Measurements from ENCODE around the gene NXPE3. TPM values are rescaled to one million over a fixed set of nuclear protein-coding genes. Genes with fewer than 3 reads are reported as not detected.

The NXPE3 gene
- total RNA-seq, 1 experiment from 2014 or later = 5.3 TPM

DNA sequence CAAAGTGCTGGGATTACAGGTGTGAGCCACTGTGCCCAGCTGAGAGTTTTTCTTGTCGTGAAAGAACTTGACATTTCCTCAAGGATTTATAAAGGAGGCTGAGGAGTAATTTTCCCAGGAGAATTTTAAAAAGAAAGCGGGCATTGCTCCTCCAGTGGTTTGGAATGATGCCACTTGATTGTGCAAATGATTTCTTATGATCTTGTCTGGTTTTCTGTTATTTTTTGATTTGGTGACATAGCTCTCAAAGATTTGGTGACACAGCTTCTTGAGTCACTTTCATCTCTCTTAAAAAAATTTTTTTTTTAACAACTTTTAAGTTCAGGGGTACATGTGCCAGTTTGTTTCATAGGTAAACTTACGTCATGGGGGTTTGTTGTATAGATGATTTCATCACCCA lies 45.7 kb downstream of the NXPE3 start:
- intact Hi-C loops (cut with micrococcal nuclease; ENCODE audit: unreplicated experiment) = no loop called here
- Mint-ChIP-seq H3K9me3 (ENCODE audit: unreplicated experiment) (no peaks in the 10 kb centered on the region), H3K4me1 (ENCODE audit: low read depth, unreplicated experiment) (no peaks in the 10 kb centered on the region), H3K36me3 (ENCODE audit: insufficient read depth, unreplicated experiment) (no peaks in the 10 kb centered on the region), H3K4me3 (ENCODE audit: unreplicated experiment) (no peak overlapping the region), H3K27me3 (ENCODE audit: insufficient read depth, unreplicated experiment) (no peaks in the 10 kb centered on the region), H3K27ac (ENCODE audit: unreplicated experiment) (no peak overlapping the region)
- Histone ChIP-seq H3K4me3 (ENCODE audit: low read depth, low read length) (no peak overlapping the region), H3K4me1 (peaks cover 5% of the 10 kb centered on the region; the same call in 1 of the 2 replicates), H3K9me3 (no peaks in the 10 kb centered on the region), H3K36me3 (ENCODE audit: control insufficient read depth, insufficient read depth, low read length) (no peaks in the 10 kb centered on the region), H3K27me3 (replicated peaks; ENCODE audit: control insufficient read depth, insufficient read depth, low read length) (no peaks in the 10 kb centered on the region)
- no peak for DNase-seq
- CTCF ChIA-PET = no interaction called here
- TF ChIP-seq CTCF (IDR thresholded peaks at IDR 0.05; ENCODE audit: insufficient read depth in 1 of 2, low read depth in 1 of 2, low read length in 1 of 2, severe bottlenecking in 1 of 2, unreplicated experiment in 1 of 2) = no peak
- POLR2A ChIA-PET = no interaction called here
- BruUV-seq (replicated peaks) = no TSS peak

DNA sequence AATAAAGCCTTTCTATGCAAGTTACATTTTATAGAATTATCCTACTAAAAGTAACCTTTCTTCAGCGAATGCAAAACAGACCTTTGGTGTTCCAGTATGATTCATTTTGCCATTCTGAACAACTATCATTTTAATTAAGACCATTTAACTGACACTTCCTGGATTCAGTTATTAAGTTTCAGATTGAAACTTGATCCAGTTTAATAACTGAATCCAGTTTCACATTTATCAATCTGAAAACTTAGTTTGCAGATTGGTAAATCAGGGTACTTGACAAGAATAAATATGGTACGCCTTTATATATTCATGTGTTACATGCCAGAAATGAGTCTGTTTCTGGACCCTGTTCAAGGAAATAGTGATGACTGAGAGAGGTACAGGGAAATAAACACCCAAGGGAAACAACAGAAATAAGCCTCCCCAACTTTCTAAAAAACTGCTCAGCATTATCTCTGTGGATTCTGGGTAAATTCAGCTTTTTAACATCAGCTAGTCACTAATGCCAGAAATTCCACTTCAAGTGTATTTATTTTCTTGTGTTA lies 47.0 kb downstream of the NXPE3 start:
- H3K27me3 Mint-ChIP-seq (ENCODE audit: insufficient read depth, unreplicated experiment) = no peaks in the 10 kb centered on the region
- peak overlapping the region; percentile 16 for H3K4me3 Mint-ChIP-seq (ENCODE audit: unreplicated experiment)
- BruUV-seq (replicated peaks) = no TSS peak
- POLR2A ChIA-PET = no interaction called here
- H3K27me3 ChIP-seq (replicated peaks; ENCODE audit: control insufficient read depth, insufficient read depth, low read length) = no peaks in the 10 kb centered on the region
- no peaks in the 10 kb centered on the region for H3K4me1 Mint-ChIP-seq (ENCODE audit: low read depth, unreplicated experiment)
- no peaks in the 10 kb centered on the region for H3K9me3 ChIP-seq
- no peaks in the 10 kb centered on the region for H3K36me3 ChIP-seq (ENCODE audit: control insufficient read depth, insufficient read depth, low read length)
- H3K4me3 ChIP-seq (ENCODE audit: low read depth, low read length) = no peak overlapping the region
- no peak for TF ChIP-seq CTCF (IDR thresholded peaks at IDR 0.05; ENCODE audit: insufficient read depth in 1 of 2, low read depth in 1 of 2, low read length in 1 of 2, severe bottlenecking in 1 of 2, unreplicated experiment in 1 of 2)
- H3K36me3 Mint-ChIP-seq (ENCODE audit: insufficient read depth, unreplicated experiment) = no peaks in the 10 kb centered on the region
- no peak overlapping the region for H3K27ac Mint-ChIP-seq (ENCODE audit: unreplicated experiment)
- H3K4me1 ChIP-seq = peaks cover 5% of the 10 kb centered on the region; the same call in 1 of the 2 replicates
- DNase-seq = no peak
- CTCF ChIA-PET = no interaction called here
- intact Hi-C loops (cut with micrococcal nuclease; ENCODE audit: unreplicated experiment) = no loop called here
- H3K9me3 Mint-ChIP-seq (ENCODE audit: unreplicated experiment) = no peaks in the 10 kb centered on the region

DNA sequence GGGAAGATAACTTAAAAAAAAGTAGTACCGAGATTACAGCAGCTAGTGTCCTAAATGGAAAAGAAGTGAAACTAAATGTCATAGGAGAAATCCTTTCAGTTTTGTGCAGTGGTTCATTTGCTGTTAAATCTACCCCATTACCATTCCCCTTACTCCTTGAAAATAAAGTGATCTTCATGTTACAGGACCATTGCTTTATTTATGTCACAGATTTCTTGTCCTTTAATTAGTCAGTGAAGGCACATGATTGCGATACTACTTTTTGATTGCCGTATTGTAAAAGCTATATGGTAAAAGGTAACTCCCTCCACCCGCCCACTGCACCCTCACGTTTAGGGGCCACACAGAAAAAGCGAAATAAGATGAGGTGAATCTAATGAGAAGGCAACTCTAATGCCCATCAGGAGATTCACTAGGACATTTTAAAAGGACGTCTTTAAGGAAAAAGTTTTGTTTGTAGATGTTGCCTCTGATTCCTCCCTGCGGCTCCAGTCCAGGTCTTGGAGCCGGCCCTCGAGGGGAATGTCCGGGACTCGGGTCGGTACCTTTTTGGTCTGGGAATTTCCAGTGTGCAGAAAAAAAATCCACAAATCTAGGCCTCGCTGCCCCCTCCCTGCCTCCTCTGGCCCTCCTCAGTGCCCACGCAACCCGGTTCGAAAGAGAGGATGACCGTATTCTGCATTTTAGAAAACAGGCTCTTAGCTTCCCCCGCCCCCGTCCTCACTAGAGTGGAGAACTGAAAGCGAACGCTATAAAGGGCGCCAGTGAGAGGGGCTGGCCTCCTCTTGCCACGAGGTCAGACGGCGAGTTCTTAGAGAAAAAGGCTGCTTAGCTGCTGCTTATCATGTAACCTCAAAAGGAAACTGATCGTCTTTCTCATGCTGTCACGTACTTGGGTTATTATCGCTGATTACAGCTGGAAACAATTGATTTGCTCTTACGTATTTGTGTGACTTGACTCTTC lies 48.5 kb downstream of the NXPE3 start:
- POLR2A ChIA-PET = interaction anchor here (0.7 kb wide), 2 partner anchors 22 to 276 kb away, joined by 3 to 4 read pairs; no protein-coding TSS in a partner anchor
- H3K27me3 ChIP-seq (replicated peaks; ENCODE audit: control insufficient read depth, insufficient read depth, low read length) = no peaks in the 10 kb centered on the region
- peaks cover 5% of the 10 kb centered on the region; the same call in 1 of the 2 replicates for H3K4me1 ChIP-seq
- BruUV-seq (replicated peaks) = TSS peak; percentile 77
- DNase-seq = peak; percentile 70 to 80
- Mint-ChIP-seq H3K4me1 (ENCODE audit: low read depth, unreplicated experiment) (no peaks in the 10 kb centered on the region), H3K27ac (ENCODE audit: unreplicated experiment) (peak overlapping the region; percentile 88), H3K27me3 (ENCODE audit: insufficient read depth, unreplicated experiment) (no peaks in the 10 kb centered on the region), H3K4me3 (ENCODE audit: unreplicated experiment) (peak overlapping the region; percentile 87), H3K36me3 (ENCODE audit: insufficient read depth, unreplicated experiment) (no peaks in the 10 kb centered on the region), H3K9me3 (ENCODE audit: unreplicated experiment) (no peaks in the 10 kb centered on the region)
- no peaks in the 10 kb centered on the region for H3K9me3 ChIP-seq
- H3K4me3 ChIP-seq (ENCODE audit: low read depth, low read length) = peak overlapping the region; percentile 41
- no peak for TF ChIP-seq CTCF (IDR thresholded peaks at IDR 0.05; ENCODE audit: insufficient read depth in 1 of 2, low read depth in 1 of 2, low read length in 1 of 2, severe bottlenecking in 1 of 2, unreplicated experiment in 1 of 2)
- CTCF ChIA-PET = no interaction called here
- intact Hi-C loops (cut with micrococcal nuclease; ENCODE audit: unreplicated experiment) = loop anchor here (1.0 kb wide), 1 partner anchor 22 kb away; the partner anchor contains the start of gene NFKBIZ
- H3K36me3 ChIP-seq (ENCODE audit: control insufficient read depth, insufficient read depth, low read length) = no peaks in the 10 kb centered on the region
